Mesodermal cell (in vitro differentiated cells): ENCODE data around the gene LIN7C.

ENCODE experiments used
- H3K27ac ChIP-seq: 2 replicates; pipeline ENCODE4 v1.7.0; 2013; ENCODE audit warnings: mild to moderate bottlenecking, low read depth, low read length, moderate library complexity; ENCODE audit not compliant: severe bottlenecking
- H3K36me3 ChIP-seq: 2 replicates; pipeline ENCODE4 v1.7.1; 2013; ENCODE audit warnings: mild to moderate bottlenecking, low read length, moderate library complexity; ENCODE audit not compliant: control insufficient read depth, insufficient read depth
- H3K4me1 ChIP-seq: one replicate; pipeline ENCODE4 v1.7.1; 2013; ENCODE audit warnings: mild to moderate bottlenecking, low read length; ENCODE audit not compliant: insufficient read depth, control insufficient read depth, poor library complexity, severe bottlenecking
- H3K4me3 ChIP-seq: 2 replicates; pipeline ENCODE4 v1.7.0; 2013; ENCODE audit warnings: low read length, control low read depth, mild to moderate bottlenecking; ENCODE audit not compliant: insufficient read depth, poor library complexity, severe bottlenecking; ENCODE audit errors: extremely low read depth
- H3K9me3 ChIP-seq: 2 replicates; pipeline ENCODE4 v1.7.1; 2013; ENCODE audit warnings: mild to moderate bottlenecking, low read length, moderate library complexity; ENCODE audit not compliant: control insufficient read depth
- WGBS, 2 experiments: methylation state at CpG; one replicate each; pipeline ENCODE4 v1.1.5; 2013; ENCODE audit warnings: missing lambda C conversion rate in 2 of 2; ENCODE audit not compliant: insufficient coverage in 2 of 2; 5-methylcytosine and 5-hydroxymethylcytosine counted together

Gene LIN7C

GRCh38 chr11:27485930-27486773 lies 20.4 kb downstream of the LIN7C start:
- no peak overlapping the region for H3K4me3 ChIP-seq
- H3K9me3 ChIP-seq: no peaks in the 10 kb centered on the region
- no peaks in the 10 kb centered on the region for H3K4me1 ChIP-seq
- 36 to 63% methylated on average over 2 to 3 of the region's 4 CpGs for WGBS, 2 experiments
- H3K27ac ChIP-seq: no peak overlapping the region
- H3K36me3 ChIP-seq: peaks cover 23% of the 10 kb centered on the region

- H3K4me3 ChIP-seq: no peak overlapping the region
- no peaks in the 10 kb centered on the region for H3K4me1 ChIP-seq
- WGBS, 2 experiments: 75 to 100% methylated on average over 1 to 2 of the region's 2 CpGs
- no peak overlapping the region for H3K27ac ChIP-seq
- H3K9me3 ChIP-seq: no peaks in the 10 kb centered on the region
- no peaks in the 10 kb centered on the region for H3K36me3 ChIP-seq
Measured at GRCh38 chr11:27482793-27483192, 23.8 kb downstream of the LIN7C start.

GRCh38 chr11:27481992-27482391 lies 24.6 kb downstream of the LIN7C start:
- Histone ChIP-seq H3K9me3 (no peaks in the 10 kb centered on the region), H3K27ac (no peak overlapping the region), H3K36me3 (no peaks in the 10 kb centered on the region), H3K4me3 (no peak overlapping the region), H3K4me1 (no peaks in the 10 kb centered on the region)
- WGBS, 2 experiments: no CpG with 5 or more reads among the region's 4 CpGs

- no peaks in the 10 kb centered on the region for H3K9me3 ChIP-seq
- H3K36me3 ChIP-seq: no peaks in the 10 kb centered on the region
- no peaks in the 10 kb centered on the region for H3K4me1 ChIP-seq
- no peak overlapping the region for H3K27ac ChIP-seq
- 100% methylated on average over 1 of the region's 2 CpGs; no CpG with 5 or more reads in 1 of the 2 experiments for WGBS, 2 experiments
- no peak overlapping the region for H3K4me3 ChIP-seq
Measured at GRCh38 chr11:27477831-27478230, 28.7 kb downstream of the LIN7C start.

- Histone ChIP-seq H3K4me1 (no peaks in the 10 kb centered on the region), H3K9me3 (no peaks in the 10 kb centered on the region), H3K27ac (no peak overlapping the region), H3K36me3 (no peaks in the 10 kb centered on the region), H3K4me3 (no peak overlapping the region)
Measured at GRCh38 chr11:27477243-27477642, 29.3 kb downstream of the LIN7C start.

- 88 to 96% methylated on average over 4 of the region's 5 CpGs for WGBS, 2 experiments
- no peaks in the 10 kb centered on the region for H3K36me3 ChIP-seq
- no peak overlapping the region for H3K4me3 ChIP-seq
- H3K4me1 ChIP-seq: no peaks in the 10 kb centered on the region
- H3K27ac ChIP-seq: no peak overlapping the region
- no peaks in the 10 kb centered on the region for H3K9me3 ChIP-seq
Measured at GRCh38 chr11:27475622-27476021, 30.9 kb downstream of the LIN7C start.

- Histone ChIP-seq H3K4me1 (peaks cover 17% of the 10 kb centered on the region), H3K9me3 (no peaks in the 10 kb centered on the region), H3K36me3 (peaks cover 8% of the 10 kb centered on the region), H3K4me3 (peak overlapping the region; percentile 84), H3K27ac (no peak overlapping the region)
- 40 to 53% methylated on average over 3 to 4 of the region's 9 CpGs for WGBS, 2 experiments
Measured at GRCh38 chr11:27473017-27473406, 33.6 kb downstream of the LIN7C start.

- H3K9me3 ChIP-seq: no peaks in the 10 kb centered on the region
- peak within 1 kb of the TSS; percentile 84 for H3K4me3 ChIP-seq
- H3K4me1 ChIP-seq: peaks cover 17% of the 10 kb centered on the region
- peaks cover 9% of the 10 kb centered on the region for H3K36me3 ChIP-seq
- H3K27ac ChIP-seq: peak within 1 kb of the TSS; percentile 82
- WGBS, 2 experiments: 0 to 1% methylated on average over 42 to 47 of the region's 57 CpGs
Measured at GRCh38 chr11:27472398-27473016, 34.1 kb downstream of the LIN7C start, which contains the start of gene LGR4. TSS of gene LGR4 (minus strand) at chr11:27472790. CDS start at chr11:27472302, 488 bp downstream.

- 0 to 1% methylated on average over 43 to 51 of the region's 79 CpGs for WGBS, 2 experiments
- H3K27ac ChIP-seq: peak overlapping the region; percentile 82
- peak overlapping the region; percentile 84 for H3K4me3 ChIP-seq
- H3K36me3 ChIP-seq: peaks cover 17% of the 10 kb centered on the region
- H3K4me1 ChIP-seq: peaks cover 17% of the 10 kb centered on the region
- H3K9me3 ChIP-seq: no peaks in the 10 kb centered on the region
Measured at GRCh38 chr11:27471589-27472397, 34.8 kb downstream of the LIN7C start.

GRCh38 chr11:27470826-27471588 lies 35.6 kb downstream of the LIN7C start:
- 6 to 11% methylated on average over 16 to 17 of the region's 21 CpGs for WGBS, 2 experiments
- Histone ChIP-seq H3K4me3 (peak overlapping the region; percentile 84), H3K27ac (no peak overlapping the region), H3K4me1 (peaks cover 17% of the 10 kb centered on the region), H3K9me3 (no peaks in the 10 kb centered on the region), H3K36me3 (peaks cover 17% of the 10 kb centered on the region)
